NCI-H82 (cell line): ENCODE measurements around the gene MAP1A.

Source experiments
- DNase-seq: peaks from one replicate; lab custom pipeline; 2025; lab: John Stamatoyannopoulos, UW

The MAP1A gene

GRCh38 chr15:43517354-43518196 lies at the start of gene MAP1A:
TSS of gene MAP1A (plus strand) at chr15:43517608. CDS start at chr15:43521474, 3,866 bp downstream.
- peak; percentile 94 for DNase-seq

DNA sequence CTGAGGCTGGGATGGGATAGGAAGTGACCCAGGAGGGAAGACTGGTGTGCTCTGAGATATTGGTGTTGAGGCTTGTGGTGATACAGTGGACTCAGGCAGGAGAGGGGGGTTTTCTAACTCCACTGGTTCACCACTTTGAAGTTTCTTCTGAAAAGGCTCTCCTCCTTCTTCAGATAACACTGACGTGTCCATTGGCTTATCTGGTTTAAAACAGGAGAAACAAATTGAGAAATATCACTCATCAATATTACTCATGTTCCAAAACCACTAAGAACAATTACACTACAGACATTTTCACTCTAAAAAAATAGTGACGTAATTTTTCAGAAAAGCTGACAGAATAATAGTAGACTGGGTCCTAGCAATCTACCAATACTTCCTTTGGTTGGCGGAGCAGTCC lies 47.5 kb upstream of the MAP1A start:
- no peak for DNase-seq

DNA sequence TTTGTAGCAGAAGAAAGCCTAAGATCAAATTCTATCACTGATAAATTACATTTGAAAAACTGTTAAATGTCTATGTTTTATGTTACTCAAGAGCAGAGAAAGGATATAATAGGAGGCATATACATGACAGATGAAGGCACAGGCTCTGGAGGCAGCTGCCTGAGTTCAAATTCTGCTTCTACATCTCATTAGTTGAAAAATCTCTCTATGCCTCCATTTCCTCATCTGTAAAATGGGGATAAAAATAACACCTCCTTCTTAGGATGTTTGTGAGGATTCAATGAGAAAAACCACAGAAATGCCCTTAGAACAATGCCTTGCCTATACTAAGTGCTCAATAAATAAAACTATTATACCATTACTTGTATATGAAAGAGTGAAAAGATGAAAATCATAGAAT lies 45.4 kb upstream of the MAP1A start:
- DNase-seq: no peak

DNA sequence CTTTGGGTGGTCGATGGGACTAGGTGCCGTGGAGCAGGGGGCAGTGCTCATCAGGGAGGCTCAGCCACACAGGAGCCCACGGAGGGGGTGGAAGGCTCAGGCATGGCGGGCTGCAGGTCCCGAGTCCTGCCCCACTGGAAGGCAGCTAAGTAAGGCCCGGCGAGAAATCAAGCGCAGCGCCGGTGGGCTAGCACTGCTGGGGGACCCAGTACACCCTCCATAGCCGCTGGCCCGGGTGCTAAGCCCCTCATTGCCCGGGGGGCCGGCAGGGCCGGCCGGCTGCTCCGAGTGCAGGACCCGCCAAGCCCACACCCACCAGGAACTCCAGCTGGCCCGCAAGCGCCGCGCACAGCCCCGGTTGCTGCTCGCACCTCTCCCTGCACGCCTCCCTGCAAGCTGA lies 43.5 kb upstream of the MAP1A start:
- DNase-seq: no peak

- no peak for DNase-seq
These were observed 33.9 kb upstream of the MAP1A start for GRCh38 chr15:43483297-43484128.

GRCh38 chr15:43484455-43484854 lies 33.0 kb upstream of the MAP1A start:
- DNase-seq: no peak

GRCh38 chr15:43487271-43487895 lies 30.0 kb upstream of the MAP1A start:
- no peak for DNase-seq

GRCh38 chr15:43488790-43489189 lies 28.6 kb upstream of the MAP1A start:
- DNase-seq: no peak

DNA sequence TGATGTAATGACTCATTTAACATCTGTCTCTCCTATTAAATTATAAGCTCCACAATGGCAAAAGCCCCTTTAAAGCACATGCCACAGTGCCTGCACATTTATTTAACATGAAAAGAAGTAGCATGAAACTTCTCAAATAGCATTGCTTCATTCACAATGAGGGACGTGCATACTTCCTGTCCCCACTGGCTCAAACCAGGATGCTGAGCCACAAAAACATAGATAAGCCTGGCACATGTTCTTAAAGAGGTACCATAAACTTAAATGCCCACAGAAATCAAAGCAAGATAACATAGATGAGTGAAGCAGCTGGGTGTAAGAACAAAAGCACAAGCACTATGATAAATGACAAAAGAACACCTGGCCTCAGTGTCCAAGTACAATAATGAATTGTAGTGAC lies 28.2 kb upstream of the MAP1A start:
- DNase-seq: no peak

DNA sequence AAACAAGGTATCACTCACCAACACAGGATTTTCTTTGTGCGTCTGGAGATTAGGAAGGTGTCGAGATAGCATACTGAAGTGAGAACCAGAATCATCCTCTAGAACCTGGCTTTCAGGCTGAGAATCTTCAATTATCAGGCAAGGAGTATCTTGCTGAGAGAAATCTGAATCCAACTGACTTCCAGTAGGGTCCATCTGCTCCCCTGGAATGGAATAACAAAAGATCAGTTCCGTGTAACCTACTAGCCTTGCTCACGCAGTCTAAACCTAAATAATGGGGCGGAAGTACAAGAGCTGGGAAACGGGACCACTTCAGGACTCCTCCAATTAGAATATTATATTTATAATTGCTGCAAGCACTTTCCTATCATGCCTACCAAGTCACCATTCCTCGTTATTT lies 25.1 kb upstream of the MAP1A start:
- DNase-seq: peak; percentile 65

GRCh38 chr15:43492673-43493601 lies 24.5 kb upstream of the MAP1A start, which contains the start of gene TP53BP1:
TSS of gene TP53BP1 (minus strand) at chr15:43493156. CDS start at chr15:43493043, 113 bp downstream.
- peak; percentile 99 for DNase-seq

DNA sequence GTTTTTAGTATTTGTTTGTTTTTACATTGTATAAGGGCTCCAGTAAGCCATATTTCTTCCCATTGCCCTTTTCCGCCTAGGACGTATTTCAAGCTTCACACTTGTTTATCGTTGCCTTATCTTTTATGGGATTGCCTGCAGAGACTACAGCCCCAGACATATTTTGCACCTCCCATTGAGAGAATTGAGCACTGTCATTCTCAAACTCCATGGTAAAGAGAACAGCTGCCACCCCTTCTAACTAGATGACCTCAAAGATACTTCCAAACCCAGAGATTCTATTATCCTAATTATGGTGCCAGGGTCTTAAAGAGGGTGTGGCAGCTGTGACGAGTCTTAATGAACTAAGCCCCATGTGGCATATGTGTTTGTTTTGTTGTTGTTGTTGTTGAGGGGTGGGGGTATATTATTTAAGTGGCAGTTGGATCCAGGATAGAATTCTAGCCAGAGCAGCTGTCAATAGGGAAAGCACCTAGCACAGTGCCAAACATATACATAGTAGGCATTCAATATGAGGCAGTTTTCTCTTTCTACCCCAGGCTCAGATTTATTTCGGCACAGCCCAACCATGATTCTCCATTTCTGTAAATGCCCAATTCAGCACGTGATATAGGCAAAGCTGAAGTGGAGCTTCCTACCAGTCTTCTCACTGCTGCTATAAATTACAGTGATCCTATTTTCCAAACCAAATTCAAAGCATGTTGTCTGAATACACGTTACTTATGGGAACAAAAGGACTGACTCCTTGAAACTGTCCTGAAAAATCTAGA lies 23.5 kb upstream of the MAP1A start:
- DNase-seq: peak; percentile 98

- peak; percentile 6 for DNase-seq
These were observed 18.4 kb upstream of the MAP1A start for GRCh38 chr15:43498990-43499389.

- DNase-seq: no peak
These were observed 17.8 kb upstream of the MAP1A start for GRCh38 chr15:43499635-43500034.

DNA sequence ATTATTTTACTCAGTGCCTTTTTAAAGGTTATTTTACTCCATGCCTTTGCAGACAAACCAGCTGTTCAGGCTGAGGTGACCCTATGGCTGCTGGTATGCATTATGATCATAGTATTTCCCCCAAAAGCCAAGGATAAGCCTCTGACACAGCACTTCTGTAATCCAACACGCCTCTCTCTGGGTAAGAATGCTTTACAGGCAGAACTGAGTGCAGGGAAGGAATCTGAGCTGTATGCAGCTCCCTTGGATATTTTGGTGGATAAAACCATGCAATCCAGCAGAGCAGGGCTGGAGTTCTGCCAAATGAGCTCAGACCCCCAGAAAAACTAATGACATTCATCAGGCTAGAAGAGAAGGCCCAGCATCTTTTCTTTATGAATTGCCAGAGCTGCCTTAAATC lies 11.7 kb upstream of the MAP1A start:
- peak; percentile 62 for DNase-seq

DNA sequence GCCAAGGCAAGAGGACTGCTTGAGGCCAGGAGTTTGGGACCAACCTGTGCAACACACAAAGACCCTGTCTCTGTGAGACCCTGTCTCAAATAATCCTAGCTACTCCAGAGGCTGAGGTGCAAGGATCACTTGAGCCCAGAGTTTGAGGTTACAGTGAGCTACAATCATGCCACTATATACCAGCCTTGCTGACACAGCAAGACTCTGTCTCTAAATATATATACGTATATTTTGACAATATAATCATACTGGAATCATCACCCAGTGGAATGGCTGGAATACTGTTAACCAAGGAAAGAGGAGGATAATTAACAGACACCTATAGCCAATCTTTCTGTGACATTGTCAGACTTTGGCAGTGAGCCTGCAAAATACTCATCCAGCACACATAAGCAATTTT lies 9.0 kb upstream of the MAP1A start:
- DNase-seq: no peak

- peak; percentile 15 for DNase-seq
These were observed 8.3 kb upstream of the MAP1A start for GRCh38 chr15:43508991-43509659.

DNA sequence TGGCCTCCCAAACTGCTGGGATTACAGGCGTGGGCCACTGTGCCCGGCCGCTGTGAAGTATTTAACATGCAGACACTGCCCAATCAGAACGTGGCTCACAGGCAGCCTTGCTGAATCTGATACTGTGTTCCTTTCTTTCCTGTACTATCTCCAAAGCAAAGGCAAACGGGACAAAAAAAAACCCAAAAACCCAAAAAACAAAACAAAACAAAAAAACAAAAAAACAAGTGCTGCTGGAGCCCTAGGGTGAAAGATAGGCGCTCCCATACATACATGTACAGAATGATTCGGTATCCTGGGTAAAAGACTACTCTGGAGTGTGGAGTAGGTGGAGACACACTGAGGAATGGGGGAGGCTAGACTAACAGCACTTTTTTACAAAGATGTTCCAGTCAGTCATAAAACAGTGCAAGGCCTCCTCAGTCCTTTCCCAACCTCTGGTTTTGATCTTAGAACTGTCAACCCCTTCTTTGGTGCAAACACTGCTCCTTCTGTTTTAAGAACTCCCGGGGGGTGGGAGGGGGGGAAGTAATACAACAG lies 7.7 kb upstream of the MAP1A start:
- DNase-seq: peak; percentile 51

GRCh38 chr15:43510200-43511011 lies 7.0 kb upstream of the MAP1A start:
- peak; percentile 100 for DNase-seq
